ENCODE data around the gene KRT15.

KRT15 gene

GRCh38 chr17:41505007-41505808, 13.5 kb downstream of the KRT15 start, which contains the start of gene KRT13:
TSS of gene KRT13 (minus strand) at chr17:41505612. CDS start at chr17:41505550, 62 bp downstream.
- TF ChIP-seq CTCF (conservative IDR thresholded peaks at IDR 0.05; ENCODE audit: low read depth, low read length): no peak

GRCh38 chr17:41504246-41504977, 14.3 kb downstream of the KRT15 start:
- TF ChIP-seq CTCF (conservative IDR thresholded peaks at IDR 0.05; ENCODE audit: low read depth, low read length): no peak
- DNase-seq (ENCODE audit: low read depth): peak; percentile 33
- H3K4me3 ChIP-seq (ENCODE audit: low read depth, low read length): no peak overlapping the region

More at GRCh38 chr17:41505007-41505808, 13.5 kb downstream of the KRT15 start, which contains the start of gene KRT13:
- DNase-seq (ENCODE audit: low read depth): no peak
- no peak within 1 kb of the TSS for H3K4me3 ChIP-seq (ENCODE audit: low read depth, low read length)

- TF ChIP-seq CTCF (conservative IDR thresholded peaks at IDR 0.05; ENCODE audit: low read depth, low read length): no peak
- DNase-seq (ENCODE audit: low read depth): no peak
- H3K4me3 ChIP-seq (ENCODE audit: low read depth, low read length): no peak overlapping the region
Measured at GRCh38 chr17:41503202-41503601, 15.5 kb downstream of the KRT15 start.

- peak; percentile 30 for DNase-seq (ENCODE audit: low read depth)
- TF ChIP-seq CTCF (conservative IDR thresholded peaks at IDR 0.05; ENCODE audit: low read depth, low read length): no peak
- H3K4me3 ChIP-seq (ENCODE audit: low read depth, low read length): no peak overlapping the region
Measured at GRCh38 chr17:41500131-41500911, 18.4 kb downstream of the KRT15 start.

- no peak for DNase-seq (ENCODE audit: low read depth)
- no peak overlapping the region for H3K4me3 ChIP-seq (ENCODE audit: low read depth, low read length)
- no peak for TF ChIP-seq CTCF (conservative IDR thresholded peaks at IDR 0.05; ENCODE audit: low read depth, low read length)
Measured at GRCh38 chr17:41499714-41500113, 19.0 kb downstream of the KRT15 start.

GRCh38 chr17:41498276-41498675, 20.4 kb downstream of the KRT15 start:
- no peak overlapping the region for H3K4me3 ChIP-seq (ENCODE audit: low read depth, low read length)
- DNase-seq (ENCODE audit: low read depth): no peak

More at GRCh38 chr17:41498276-41498675, 20.4 kb downstream of the KRT15 start:
- no peak for TF ChIP-seq CTCF (conservative IDR thresholded peaks at IDR 0.05; ENCODE audit: low read depth, low read length)

Data from choroid plexus epithelial cell (primary cell).